Breast epithelium (tissue), 4 donors: Measurements from ENCODE around the gene DOCK3. TPM values are rescaled to one million over a fixed set of nuclear protein-coding genes. Genes with fewer than 3 reads are reported as not detected.

Experiments
- DNase-seq, 2 donors: peaks; one replicate each; pipeline ENCODE4 v3.0.0-alpha.2; 2019; ENCODE audit warnings: low spot score in 2 of 2
- H3K27ac ChIP-seq, 2 donors: fragments of 200-600 bp; sonication (generic) in 1 of 2; one replicate each; pipeline ENCODE4 v1.5.1; 2016 to 2019; ENCODE audit warnings: mild to moderate bottlenecking in 1 of 2
- H3K27me3 ChIP-seq, 2 donors: fragments of 200-600 bp; sonication (generic) in 1 of 2; one replicate each; pipeline versions ENCODE4 v1.5.1 to v1.6.0; 2017 to 2019; ENCODE audit warnings: control low read depth in 1 of 2, mild to moderate bottlenecking in 1 of 2
- H3K36me3 ChIP-seq: fragments of 200-600 bp; one replicate; pipeline ENCODE4 v1.5.1; 2019
- H3K4me1 ChIP-seq, 2 donors: fragments of 200-600 bp; sonication (generic); one replicate each; pipeline ENCODE4 v1.5.1; 2016 to 2019; ENCODE audit warnings: control low read depth in 1 of 2
- H3K4me3 ChIP-seq, 3 donors: fragments of 200-600 bp; sonication (generic); 1 replicate in 2 of 3; 2 replicates in 1 of 3; pipeline ENCODE4 v1.5.1; 2016 to 2019; ENCODE audit warnings: mild to moderate bottlenecking in 3 of 3, moderate library complexity in 2 of 3
- H3K9me3 ChIP-seq, 2 donors: fragments of 200-600 bp; sonication (generic) in 1 of 2; one replicate each; pipeline ENCODE4 v1.5.1; 2016 to 2019; ENCODE audit warnings: control low read depth in 1 of 2
- POLR2A ChIP-seq: fragments of 450-650 bp; IDR thresholded peaks from one replicate; pipeline ENCODE4 v1.6.1; 2016; ENCODE audit warnings: antibody characterized with exemption, mild to moderate bottlenecking, moderate library complexity
- POLR2AphosphoS5 ChIP-seq, 3 donors: sonication (generic); formaldehyde crosslinking; IDR thresholded peaks; one replicate each; pipeline ENCODE4 v1.6.1; 2017; ENCODE audit warnings: antibody characterized with exemption in 3 of 3
- intact Hi-C: fragments of 100-400 bp; cut with DNase I; formaldehyde crosslinking; loops from one replicate; pipeline ENCODE4 v1.15.1; 2023; ENCODE audit warnings: low total_unique reads
- total RNA-seq, 3 donors: library from RNA; depleted of rRNA; stranded (reverse); fragments of >200 nt; gene quantifications; one replicate each; pipeline ENCODE4 v1.1.0, GENCODE V29; 2016
- TF ChIP-seq, protein P1 (sequence below), 3 donors: fragments of 450-650 bp; IDR thresholded peaks; one replicate each; pipeline ENCODE4 v1.5.1; 2016 to 2017; ENCODE audit warnings: antibody characterized with exemption in 3 of 3, mild to moderate bottlenecking in 3 of 3, moderate library complexity in 3 of 3

DOCK3 gene
- total RNA-seq, 3 donors from 2014 or later, result 0.64 to 0.73 (median 0.66) TPM

GRCh38 chr3:51270559-51270958 lies 595.8 kb downstream of the DOCK3 start:
- H3K9me3 ChIP-seq, result peaks cover 2 to 9% of the 10 kb centered on the region in 2 donors
- H3K27me3 ChIP-seq, result no peaks in the 10 kb centered on the region
- H3K36me3 ChIP-seq, result no peaks in the 10 kb centered on the region
- intact Hi-C loops, result no loop called here
- DNase-seq, result no peak
- no peak overlapping the region for H3K27ac ChIP-seq
- TF ChIP-seq POLR2AphosphoS5 (IDR thresholded peaks at IDR 0.05) (no peak), POLR2A (no peak)
- TF ChIP-seq, protein P1, sequence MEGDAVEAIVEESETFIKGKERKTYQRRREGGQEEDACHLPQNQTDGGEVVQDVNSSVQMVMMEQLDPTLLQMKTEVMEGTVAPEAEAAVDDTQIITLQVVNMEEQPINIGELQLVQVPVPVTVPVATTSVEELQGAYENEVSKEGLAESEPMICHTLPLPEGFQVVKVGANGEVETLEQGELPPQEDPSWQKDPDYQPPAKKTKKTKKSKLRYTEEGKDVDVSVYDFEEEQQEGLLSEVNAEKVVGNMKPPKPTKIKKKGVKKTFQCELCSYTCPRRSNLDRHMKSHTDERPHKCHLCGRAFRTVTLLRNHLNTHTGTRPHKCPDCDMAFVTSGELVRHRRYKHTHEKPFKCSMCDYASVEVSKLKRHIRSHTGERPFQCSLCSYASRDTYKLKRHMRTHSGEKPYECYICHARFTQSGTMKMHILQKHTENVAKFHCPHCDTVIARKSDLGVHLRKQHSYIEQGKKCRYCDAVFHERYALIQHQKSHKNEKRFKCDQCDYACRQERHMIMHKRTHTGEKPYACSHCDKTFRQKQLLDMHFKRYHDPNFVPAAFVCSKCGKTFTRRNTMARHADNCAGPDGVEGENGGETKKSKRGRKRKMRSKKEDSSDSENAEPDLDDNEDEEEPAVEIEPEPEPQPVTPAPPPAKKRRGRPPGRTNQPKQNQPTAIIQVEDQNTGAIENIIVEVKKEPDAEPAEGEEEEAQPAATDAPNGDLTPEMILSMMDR (IDR thresholded peaks at IDR 0.05), result no peak
- no peaks in the 10 kb centered on the region for H3K4me1 ChIP-seq
- H3K4me3 ChIP-seq, result no peak overlapping the region

DNA sequence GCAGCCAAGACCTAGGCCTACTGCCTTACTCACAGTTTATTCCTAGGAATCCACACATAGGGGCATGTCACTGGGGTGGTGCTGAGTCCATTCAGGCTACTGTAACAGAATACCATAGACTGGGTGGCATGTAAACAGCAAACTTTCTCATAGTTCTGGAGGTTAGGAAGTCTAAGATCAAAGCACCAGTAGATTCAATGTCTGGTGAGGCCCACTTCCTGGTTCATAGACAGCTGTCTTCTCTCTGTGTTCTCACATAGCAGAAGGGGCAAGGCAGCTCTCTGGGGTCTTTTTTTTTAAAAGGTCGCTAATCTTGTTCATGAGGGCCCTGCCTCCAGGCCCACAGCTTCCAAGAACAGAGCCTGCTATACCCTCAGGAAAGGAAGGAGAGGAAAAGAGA lies 596.4 kb downstream of the DOCK3 start:
- Histone ChIP-seq H3K27ac (no peak overlapping the region), H3K4me3 (no peak overlapping the region), H3K9me3 (peaks cover 2 to 5% of the 10 kb centered on the region in 2 donors), H3K36me3 (no peaks in the 10 kb centered on the region), H3K27me3 (no peaks in the 10 kb centered on the region), H3K4me1 (no peaks in the 10 kb centered on the region)
- intact Hi-C loops, result no loop called here
- DNase-seq, result no peak
- TF ChIP-seq, protein P1 (IDR thresholded peaks at IDR 0.05), result no peak
- TF ChIP-seq POLR2AphosphoS5 (IDR thresholded peaks at IDR 0.05), result no peak
- no peak for TF ChIP-seq POLR2A

GRCh38 chr3:51274052-51274451 lies 599.3 kb downstream of the DOCK3 start:
- no peak for DNase-seq
- H3K4me3 ChIP-seq, result no peak overlapping the region
- H3K4me1 ChIP-seq, result no peaks in the 10 kb centered on the region
- no peak overlapping the region for H3K27ac ChIP-seq
- no peaks in the 10 kb centered on the region for H3K36me3 ChIP-seq
- TF ChIP-seq, protein P1 (IDR thresholded peaks at IDR 0.05), result no peak
- no peak for TF ChIP-seq POLR2A
- TF ChIP-seq POLR2AphosphoS5 (IDR thresholded peaks at IDR 0.05), result no peak
- H3K9me3 ChIP-seq, result no peaks in the 10 kb centered on the region
- no peaks in the 10 kb centered on the region for H3K27me3 ChIP-seq
- intact Hi-C loops, result no loop called here

GRCh38 chr3:51275111-51275805 lies 600.5 kb downstream of the DOCK3 start:
- Histone ChIP-seq H3K9me3 (no peaks in the 10 kb centered on the region), H3K4me3 (no peak overlapping the region), H3K27ac (peak overlapping the region in 1 of 2 donors; percentile 45), H3K27me3 (no peaks in the 10 kb centered on the region), H3K36me3 (no peaks in the 10 kb centered on the region), H3K4me1 (no peaks in the 10 kb centered on the region)
- intact Hi-C loops, result no loop called here
- peak in 1 of 2 donors; percentile 19 for DNase-seq
- TF ChIP-seq, protein P1 (IDR thresholded peaks at IDR 0.05), result no peak
- no peak for TF ChIP-seq POLR2A
- no peak for TF ChIP-seq POLR2AphosphoS5 (IDR thresholded peaks at IDR 0.05)

DNA sequence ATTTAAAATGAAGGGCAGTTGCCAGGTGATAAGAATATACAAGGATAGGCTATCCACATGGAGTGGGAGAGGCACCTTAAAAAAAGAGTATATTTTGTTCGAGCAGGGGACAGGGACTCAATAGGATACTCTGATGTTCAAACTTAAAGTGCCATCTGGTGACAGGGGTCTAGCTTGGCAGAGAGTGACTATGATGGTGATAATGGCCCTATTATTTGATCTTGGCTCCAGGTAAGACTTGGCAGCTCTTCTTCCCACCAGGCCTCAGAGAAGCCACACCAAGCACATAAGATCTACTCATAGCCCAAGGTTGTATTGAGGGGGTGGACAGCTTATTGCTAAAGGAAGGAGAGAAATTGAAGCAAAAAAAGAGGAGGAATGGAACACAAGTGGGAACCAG lies 601.3 kb downstream of the DOCK3 start:
- H3K4me3 ChIP-seq, result no peak overlapping the region
- DNase-seq, result no peak
- no peak for TF ChIP-seq POLR2AphosphoS5 (IDR thresholded peaks at IDR 0.05)
- intact Hi-C loops, result no loop called here
- no peaks in the 10 kb centered on the region for H3K27me3 ChIP-seq
- no peak overlapping the region for H3K27ac ChIP-seq
- H3K36me3 ChIP-seq, result no peaks in the 10 kb centered on the region
- H3K4me1 ChIP-seq, result no peaks in the 10 kb centered on the region
- no peaks in the 10 kb centered on the region for H3K9me3 ChIP-seq
